PFSK-1 (cell line): ENCODE results near the gene LANCL2.

ENCODE experiments used
- FOXP2 ChIP-seq: optimal IDR thresholded peaks from 2 replicates; pipeline ENCODE3; 2011; ENCODE audit warnings: borderline replicate concordance, control low read depth, inconsistent platforms; ENCODE audit not compliant: insufficient read depth; ENCODE audit errors: extremely low read length, extremely low read depth
- POLR2AphosphoS5 ChIP-seq: IDR thresholded peaks from 2 replicates; pipeline ENCODE4 v1.6.1; 2012; ENCODE audit warnings: low read depth, mild to moderate bottlenecking, control low read depth, low read length, moderate library complexity
- SIN3A ChIP-seq: IDR thresholded peaks from 2 replicates; pipeline ENCODE4 v1.6.1; 2012; ENCODE audit warnings: mild to moderate bottlenecking, low read length, moderate library complexity, borderline replicate concordance; ENCODE audit not compliant: insufficient read depth
- TAF1 ChIP-seq: IDR thresholded peaks from 2 replicates; pipeline ENCODE4 v1.6.1; 2012; ENCODE audit warnings: low read length, control low read depth, borderline replicate concordance; ENCODE audit not compliant: insufficient read depth
- TF ChIP-seq, protein P1 (sequence below), 2 experiments: IDR thresholded peaks; 2 replicates each; pipeline versions ENCODE4 v1.6.1 to v1.8.0; 2011 to 2012; ENCODE audit warnings: low read depth in 2 of 2, low read length in 2 of 2, control low read depth in 1 of 2, inconsistent platforms in 1 of 2, mild to moderate bottlenecking in 1 of 2, moderate library complexity in 1 of 2; ENCODE audit not compliant: insufficient read depth in 1 of 2

LANCL2 gene

GRCh38 chr7:55335151-55335550 lies 30.0 kb upstream of the LANCL2 start:
- TF ChIP-seq SIN3A: no peak
- no peak for TF ChIP-seq TAF1
- no peak for TF ChIP-seq FOXP2
- TF ChIP-seq POLR2AphosphoS5: no peak
- TF ChIP-seq, protein P1, sequence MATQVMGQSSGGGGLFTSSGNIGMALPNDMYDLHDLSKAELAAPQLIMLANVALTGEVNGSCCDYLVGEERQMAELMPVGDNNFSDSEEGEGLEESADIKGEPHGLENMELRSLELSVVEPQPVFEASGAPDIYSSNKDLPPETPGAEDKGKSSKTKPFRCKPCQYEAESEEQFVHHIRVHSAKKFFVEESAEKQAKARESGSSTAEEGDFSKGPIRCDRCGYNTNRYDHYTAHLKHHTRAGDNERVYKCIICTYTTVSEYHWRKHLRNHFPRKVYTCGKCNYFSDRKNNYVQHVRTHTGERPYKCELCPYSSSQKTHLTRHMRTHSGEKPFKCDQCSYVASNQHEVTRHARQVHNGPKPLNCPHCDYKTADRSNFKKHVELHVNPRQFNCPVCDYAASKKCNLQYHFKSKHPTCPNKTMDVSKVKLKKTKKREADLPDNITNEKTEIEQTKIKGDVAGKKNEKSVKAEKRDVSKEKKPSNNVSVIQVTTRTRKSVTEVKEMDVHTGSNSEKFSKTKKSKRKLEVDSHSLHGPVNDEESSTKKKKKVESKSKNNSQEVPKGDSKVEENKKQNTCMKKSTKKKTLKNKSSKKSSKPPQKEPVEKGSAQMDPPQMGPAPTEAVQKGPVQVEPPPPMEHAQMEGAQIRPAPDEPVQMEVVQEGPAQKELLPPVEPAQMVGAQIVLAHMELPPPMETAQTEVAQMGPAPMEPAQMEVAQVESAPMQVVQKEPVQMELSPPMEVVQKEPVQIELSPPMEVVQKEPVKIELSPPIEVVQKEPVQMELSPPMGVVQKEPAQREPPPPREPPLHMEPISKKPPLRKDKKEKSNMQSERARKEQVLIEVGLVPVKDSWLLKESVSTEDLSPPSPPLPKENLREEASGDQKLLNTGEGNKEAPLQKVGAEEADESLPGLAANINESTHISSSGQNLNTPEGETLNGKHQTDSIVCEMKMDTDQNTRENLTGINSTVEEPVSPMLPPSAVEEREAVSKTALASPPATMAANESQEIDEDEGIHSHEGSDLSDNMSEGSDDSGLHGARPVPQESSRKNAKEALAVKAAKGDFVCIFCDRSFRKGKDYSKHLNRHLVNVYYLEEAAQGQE (IDR thresholded peaks at IDR 0.05; ENCODE audit: insufficient read depth in 1 of 2, low read depth in 2 of 2, low read length in 2 of 2): no peak

DNA sequence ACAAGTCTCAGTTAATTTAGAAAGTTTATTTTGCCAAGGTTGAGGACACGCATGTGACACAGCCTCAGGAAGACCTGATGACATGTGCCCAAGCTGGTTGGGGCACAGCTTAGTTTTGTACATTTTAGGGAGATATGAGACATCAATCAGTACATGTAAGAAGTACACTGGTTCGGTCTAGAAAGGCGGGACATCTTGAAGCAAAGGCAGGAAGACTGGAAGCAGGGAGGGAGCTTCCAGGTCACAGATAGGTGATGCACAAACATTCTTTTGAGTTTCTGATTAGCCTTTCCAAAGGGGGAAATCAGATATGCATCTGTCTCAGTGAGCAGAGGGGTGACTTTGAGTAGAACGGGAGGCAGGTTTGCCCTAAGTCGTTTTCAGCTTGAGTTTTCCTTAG lies 29.4 kb upstream of the LANCL2 start:
- TF ChIP-seq SIN3A (no peak), POLR2AphosphoS5 (no peak), TAF1 (no peak), FOXP2 (no peak)
- TF ChIP-seq, protein P1 (IDR thresholded peaks at IDR 0.05; ENCODE audit: insufficient read depth in 1 of 2, low read depth in 2 of 2, low read length in 2 of 2): no peak

DNA sequence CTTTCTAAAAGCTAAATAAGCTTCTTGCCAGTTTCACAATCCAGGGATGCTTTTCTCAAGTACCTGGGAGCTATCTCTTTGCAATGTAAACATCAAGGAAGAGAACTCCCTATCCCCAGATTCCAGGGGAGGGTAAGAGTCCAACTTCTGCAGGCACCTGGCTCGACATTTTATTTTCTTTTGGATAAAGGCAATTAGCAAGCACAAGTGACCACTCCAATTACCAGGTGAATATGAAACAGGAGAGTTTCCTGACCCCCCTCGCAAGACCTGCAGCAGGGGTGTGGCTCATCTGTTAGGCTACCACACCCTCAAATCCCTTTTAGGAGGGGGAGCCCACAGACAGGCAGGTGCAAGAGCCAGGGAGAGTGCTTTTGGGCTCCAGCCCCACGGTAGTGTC lies 28.6 kb upstream of the LANCL2 start:
- TF ChIP-seq POLR2AphosphoS5 (no peak), SIN3A (no peak), FOXP2 (no peak), TAF1 (no peak)
- TF ChIP-seq, protein P1 (IDR thresholded peaks at IDR 0.05; ENCODE audit: insufficient read depth in 1 of 2, low read depth in 2 of 2, low read length in 2 of 2): no peak

- TF ChIP-seq SIN3A (no peak), POLR2AphosphoS5 (no peak), FOXP2 (no peak), TAF1 (no peak)
- TF ChIP-seq, protein P1 (IDR thresholded peaks at IDR 0.05; ENCODE audit: insufficient read depth in 1 of 2, low read depth in 2 of 2, low read length in 2 of 2): no peak
Measured at GRCh38 chr7:55339033-55340000, 25.8 kb upstream of the LANCL2 start.
